Measurements from ENCODE around the gene LMO4.

The LMO4 gene

DNA sequence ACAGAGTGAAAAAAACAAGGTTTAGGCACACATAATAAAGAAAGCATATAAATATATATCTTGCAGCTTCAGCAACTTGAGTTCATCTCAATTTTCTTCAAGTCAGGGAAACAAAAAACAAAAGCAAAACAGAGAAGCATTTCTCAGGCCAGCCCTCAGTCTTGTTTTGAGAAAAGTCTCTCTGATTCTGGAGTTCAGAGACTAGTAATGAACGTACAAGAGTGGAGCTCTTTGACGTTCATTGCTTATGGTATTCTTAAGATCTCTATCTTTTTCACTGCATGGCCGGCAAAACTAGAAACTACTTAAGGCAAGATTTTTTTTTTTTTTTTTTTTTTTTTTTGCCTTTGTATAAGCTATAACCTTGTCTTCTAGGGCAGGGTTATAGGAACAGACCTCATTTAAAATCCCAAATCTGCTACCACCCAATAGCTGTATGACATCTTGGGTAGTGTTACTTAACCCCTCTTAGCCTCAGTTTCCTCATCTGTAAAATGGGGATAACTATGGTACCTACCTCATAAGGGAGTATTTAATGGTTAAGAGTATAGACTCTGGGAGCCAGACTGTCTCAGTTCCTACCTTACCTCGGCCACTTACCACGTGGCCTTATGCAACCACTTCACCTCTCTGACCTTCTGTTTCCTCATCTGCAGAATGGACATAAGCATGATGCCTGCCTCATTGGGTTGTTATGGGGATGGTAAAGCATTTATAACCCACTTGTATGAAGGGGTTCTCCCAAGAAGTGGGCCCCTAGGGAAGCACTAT, 33.6 kb downstream of the LMO4 start:
- no peak for DNase-seq

DNA sequence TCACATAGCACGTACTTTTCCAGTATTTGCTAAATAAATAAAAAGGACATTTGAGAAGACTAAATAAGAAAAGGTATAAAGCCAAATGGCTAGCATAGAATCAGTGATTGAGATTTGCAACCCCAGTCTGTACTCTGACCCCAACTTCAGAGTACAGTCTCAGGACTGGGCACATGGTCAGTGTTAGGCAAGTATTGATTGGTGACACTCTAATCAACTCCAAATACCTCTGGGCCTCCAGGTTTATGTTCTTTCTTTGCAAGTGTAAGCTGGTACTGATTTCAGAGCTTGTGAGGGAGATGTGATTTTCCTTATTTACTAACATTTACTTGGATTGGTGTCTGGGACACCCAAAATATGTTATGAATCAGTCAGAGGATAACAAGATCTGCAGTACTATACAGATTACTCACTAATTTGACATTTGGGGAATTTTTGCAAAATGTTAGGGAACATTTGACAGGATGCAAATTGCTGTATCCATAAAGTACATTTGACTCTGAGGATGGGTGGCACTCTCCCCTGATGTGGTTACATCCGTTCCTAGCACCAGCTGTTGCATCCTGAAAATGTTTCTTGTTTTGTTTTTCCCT, 34.2 kb downstream of the LMO4 start:
- no peak for DNase-seq

DNA sequence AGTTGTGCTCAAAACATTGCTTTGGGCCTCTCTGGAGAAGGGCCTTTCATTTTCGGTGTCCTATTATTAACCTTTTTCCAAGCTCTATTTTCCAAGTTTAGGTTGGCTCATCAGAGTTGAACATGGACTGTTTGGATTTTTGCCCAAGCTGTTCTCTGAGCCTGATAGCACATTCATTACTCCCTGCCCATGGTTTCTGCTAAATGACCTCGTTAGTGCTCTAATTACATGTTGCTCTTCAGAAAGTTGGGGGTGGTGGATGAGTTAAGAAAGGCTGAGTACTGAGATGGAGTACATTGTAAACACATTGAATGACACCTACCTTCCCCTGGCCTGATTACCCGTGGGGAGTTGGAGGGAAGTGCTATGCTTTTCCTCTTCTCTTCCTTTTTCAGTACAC, 38.9 kb downstream of the LMO4 start:
- no peak for DNase-seq

DNA sequence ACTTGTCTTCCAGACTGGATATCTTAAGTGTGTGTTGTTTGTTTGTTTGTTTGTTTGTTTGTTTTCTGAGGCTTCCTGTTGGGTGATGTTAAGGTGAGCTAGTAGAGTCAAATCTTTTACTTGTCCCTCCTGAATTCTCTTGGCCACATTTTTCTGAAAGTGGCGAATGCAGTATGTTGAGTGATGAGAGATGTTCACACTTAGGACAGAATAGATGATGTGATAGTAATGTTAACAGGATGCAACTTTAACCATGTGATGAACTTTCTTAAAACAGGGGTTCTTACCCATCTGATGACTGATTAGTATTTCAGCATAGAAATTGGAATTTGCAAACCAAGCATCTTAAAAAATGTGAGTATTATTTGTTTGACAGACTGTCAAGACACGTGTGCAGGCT, 40.2 kb downstream of the LMO4 start:
- no peak for DNase-seq

DNA sequence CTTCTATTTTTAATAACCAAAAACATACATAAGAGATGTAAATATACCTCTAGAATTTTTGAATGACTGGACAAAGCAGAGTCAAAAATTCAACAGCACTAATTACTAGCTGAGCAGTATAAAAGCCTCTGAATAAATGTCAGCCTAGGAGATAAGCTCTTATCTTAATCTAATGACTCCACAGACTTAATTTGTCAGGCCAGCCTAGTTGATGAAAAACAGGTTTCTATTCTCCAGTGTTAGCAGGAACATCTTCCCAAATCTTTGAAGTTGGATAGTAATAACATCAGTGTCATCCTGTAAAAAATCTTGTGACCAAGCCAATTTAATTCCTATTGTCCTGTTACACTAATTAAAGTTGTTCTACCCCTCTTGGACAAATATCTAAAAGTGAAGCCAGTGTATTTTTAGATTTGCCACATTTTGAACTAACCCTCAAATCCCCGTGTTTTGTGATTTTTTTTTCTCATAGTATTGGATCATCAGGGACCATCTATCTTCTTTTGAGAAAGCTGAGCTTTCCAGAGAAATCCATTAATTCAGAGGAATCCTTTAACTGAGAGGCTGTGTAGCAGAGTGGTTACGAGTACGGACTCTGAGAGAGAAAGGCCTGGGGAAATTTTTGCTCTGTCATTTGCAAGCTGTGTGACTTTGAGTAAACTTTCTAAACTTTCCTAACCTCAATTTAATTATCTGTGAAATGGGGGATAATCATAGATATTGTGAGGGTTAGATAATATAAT, 41.2 kb downstream of the LMO4 start:
- no peak for DNase-seq

DNA sequence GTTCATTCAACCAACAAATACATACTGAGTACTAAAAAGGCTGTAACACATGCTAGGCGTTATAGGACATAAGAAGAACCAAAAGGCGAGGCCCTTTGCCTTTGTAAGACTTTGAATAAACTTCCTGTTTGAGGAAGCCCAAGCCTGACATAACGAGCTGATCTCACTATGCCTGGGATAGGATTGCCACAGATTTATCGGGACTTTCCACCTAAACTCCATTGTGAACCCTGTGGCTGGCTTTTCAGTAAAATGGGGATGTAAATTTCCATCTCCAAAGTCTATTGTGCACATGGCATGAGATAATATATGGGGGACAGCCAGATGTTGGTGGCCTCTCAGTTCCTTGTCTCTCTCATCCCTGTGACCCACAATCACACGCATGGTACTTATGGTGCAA, 41.9 kb downstream of the LMO4 start:
- DNase-seq, result no peak

DNA sequence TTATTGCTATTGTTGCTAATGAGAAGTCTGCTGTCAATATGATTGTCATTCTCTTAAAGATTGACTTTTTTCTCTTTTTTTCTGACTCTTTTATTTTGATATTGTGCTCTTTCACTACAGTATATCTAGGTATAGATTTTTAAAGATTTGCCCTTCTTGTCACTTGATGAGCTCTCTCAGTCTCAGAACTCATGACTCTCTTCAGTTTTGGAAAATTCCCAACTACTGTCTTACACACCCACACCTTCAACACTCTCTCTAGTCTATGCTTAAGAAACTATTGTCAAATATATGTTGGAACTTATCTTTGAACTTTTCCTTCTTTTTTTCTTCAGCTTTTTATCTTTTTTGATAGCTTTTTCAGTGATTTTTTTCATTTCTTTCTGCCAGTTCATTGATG, 50.6 kb downstream of the LMO4 start:
- no peak for DNase-seq

DNA sequence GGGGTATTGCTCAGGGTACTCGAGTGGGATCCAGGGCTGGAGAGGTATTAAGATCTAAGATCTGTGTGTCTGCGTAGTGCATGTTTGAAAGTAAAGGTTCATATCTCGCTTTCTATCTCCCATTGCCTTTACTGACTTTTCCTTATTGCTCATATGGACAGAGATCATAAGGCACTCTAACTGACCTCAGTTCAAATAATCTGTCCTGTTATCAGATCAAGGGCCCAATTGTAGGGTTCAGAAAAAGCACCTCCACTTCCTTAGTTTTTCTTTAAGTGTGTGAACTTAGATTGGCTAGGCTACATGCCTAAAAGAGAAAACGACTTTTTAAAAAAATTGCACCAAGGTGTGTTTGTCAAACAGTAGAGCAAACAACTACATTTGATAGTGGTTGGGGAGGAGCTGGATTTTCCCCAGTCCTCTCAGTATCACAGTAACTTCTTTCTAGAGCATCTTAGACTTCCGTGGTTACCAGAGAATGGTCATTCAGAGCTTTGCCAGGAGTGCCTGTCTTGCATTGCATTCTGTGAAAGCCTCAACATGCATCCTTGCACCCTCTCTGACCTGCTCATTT, 57.6 kb downstream of the LMO4 start:
- DNase-seq, result no peak

DNA sequence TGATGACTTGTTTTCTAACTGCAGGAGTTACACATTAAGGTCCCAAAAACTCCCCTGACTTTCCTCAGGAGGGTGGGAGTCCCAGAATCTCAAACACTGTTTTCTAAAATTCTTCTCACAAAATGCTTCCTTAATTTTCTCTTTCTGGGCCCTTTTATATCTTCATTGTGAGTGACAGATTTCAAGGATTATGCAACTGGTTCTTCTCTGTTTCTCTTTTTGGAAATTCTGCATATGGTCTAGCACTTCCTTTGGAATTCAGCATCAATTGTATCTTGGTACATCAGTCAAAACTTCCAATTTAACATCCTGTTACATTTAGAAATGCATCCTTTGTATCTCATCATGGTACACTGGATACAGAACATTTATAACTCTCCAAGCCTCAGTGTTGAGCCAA, 59.7 kb downstream of the LMO4 start:
- no peak for DNase-seq

DNA sequence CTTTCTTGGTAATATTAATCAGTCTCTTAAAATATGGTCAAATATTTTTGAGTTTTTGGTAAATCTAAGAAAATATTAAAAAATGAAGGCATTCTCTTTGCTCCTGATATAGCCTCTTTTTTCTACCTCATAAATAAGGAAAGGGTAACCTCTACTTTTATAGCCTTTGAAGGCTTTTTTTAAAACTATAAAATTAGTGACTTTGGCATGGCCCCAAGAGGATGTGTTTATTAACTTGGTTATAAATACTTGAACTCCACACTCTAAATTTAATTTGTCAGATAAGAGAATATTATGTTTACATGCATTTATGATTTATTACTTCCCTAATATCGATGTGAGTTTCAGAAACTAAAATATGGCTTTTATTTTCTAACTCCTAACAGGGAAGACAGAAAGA, 60.3 kb downstream of the LMO4 start:
- no peak for DNase-seq

DNA sequence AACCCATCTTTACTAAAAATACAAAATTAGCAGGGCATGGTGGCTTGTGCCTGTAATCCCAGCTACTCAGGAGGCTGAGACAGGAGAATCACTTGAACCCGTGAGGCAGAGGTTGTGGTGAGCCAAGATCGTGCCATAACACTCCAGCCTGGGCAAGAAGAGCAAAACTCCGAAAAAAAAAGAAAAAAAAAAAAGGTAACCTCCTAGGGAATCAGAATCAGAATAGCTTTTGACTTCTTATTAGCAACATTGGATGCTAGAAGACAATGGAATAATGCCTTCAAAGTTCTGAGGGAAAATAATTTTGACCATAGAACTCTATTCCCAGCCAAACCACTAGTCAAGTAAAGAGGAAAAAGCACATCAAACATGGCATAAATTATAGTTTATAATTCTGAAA, 60.9 kb downstream of the LMO4 start:
- DNase-seq, result no peak

DNA sequence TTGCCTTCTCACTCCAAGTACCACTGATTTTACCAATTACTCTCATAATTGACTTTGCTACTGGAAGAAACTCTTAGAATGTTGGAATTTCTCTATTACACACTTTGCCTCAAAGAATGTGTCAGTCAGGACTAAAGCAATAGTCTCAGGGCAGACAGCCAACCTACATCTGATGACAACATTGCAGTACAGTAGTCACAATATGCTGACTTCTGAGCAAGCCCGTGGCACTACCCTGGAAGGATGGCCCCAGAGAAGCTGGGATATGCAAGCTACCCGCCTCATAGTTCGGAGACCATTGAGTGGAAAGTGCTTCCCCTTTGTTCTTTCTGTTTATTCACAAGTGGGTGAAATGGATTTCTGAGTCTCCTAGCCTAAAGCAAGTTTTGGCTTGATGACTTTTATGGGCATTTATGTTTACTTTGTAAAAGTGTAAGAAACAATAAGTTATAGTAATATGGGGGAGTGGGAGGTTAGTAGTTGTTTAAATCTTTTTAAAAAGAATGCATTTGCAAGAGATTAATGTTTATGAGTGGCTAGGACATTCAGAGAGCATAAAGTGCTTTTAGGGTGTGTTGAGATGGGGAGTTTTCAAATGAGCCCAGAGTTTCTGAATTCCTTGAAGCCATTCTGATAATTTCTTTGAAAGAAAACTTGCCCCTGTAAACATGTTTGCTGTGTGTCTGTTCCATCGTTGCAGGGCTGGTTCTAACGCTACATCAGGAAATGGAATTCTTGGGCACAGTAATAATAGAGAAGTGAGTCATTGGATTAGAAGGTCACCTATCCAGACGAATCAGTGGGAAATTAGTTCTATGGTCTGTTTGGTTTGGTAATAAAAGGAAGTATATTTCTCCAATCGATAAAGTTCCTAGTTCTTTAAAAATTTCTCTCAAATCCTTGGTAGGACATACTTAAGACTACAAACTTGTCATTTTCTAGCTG, 63.8 kb downstream of the LMO4 start:
- DNase-seq, result no peak

DNA sequence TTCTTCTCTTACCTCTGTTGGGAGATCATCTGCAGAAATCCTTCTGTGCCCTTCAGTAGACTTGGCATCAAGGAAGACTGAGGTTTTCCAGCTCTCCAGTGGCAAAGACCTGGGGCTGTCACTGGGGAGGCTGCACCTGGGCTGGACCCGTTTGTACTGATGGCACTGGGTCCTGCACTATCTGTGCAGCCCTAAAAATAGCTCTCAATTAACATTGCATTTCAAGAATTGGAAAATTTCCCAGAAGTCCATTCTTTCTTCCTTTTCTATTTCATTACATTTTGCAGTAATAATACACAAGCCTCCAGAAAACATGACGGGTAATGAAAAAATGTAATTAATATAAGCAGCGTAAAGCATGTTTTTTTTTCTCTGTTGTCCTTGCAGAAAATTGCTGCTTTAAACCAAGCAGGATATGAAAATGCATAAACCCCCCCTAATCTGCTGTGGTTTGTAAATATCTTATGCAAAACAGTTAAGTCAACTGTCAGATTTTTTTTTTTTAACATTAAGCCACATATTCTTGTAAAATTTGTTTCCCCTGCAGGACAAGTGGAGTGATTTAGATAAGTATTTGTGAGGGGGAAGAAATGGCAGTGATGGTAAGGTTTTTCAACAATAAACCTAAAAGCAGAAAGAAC, 64.9 kb downstream of the LMO4 start:
- no peak for DNase-seq

DNA sequence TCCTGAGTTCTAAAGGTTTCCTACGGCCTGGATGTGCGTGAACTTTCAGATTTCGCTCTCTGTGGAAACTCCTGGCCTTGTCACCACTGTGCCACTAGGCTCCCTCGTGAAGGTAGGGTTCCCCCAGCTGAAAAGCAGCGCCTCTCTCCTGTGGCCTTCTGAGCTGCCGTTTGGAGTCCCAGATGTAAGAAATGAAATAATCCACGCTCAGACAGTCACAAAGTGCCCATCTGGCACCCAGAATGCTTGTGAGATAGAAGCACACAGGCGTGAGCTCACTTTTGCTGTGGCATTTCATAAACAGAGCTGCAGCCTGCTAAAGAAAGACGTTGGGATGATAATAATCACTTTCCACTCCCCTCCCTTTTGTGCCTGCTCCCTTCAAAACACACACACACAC, 65.8 kb downstream of the LMO4 start:
- DNase-seq, result no peak

DNA sequence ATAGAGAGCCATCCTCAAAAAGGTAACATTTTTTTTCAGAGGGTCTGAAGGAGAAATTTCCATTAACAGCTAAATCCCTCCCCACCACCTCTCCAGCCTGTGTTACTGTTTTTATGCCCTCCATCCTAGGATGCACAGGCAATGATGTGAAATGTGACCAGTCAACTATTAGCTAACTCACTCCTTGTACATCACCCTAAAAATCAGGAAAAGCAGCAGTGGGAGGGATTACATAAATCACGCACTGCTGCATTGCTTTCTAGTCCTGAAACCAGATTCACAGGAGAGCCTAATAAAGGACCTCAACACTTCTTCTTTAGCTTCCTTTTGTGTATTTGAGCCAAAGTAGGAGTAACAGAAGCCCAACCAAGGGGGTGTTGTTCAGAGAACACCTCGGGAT, 66.3 kb downstream of the LMO4 start:
- no peak for DNase-seq

Measured in activated effector memory CD4-positive, alpha-beta T cell treated with Interleukin-2 at 50 U/mL for 16 hours (primary cell).